ENCODE measurements around the gene LAMC2. TPM values are rescaled to one million over a fixed set of nuclear protein-coding genes. Genes with fewer than 3 reads are reported as not detected.
"Not testable (repeated sequence)": the region's sequence is repeated elsewhere in the genome, so short reads cannot be mapped to it uniquely, and the experiment has no call there.

Gene LAMC2
- total RNA-seq, 3 donors from 2014 or later: 0.03 TPM; not detected in 2

DNA sequence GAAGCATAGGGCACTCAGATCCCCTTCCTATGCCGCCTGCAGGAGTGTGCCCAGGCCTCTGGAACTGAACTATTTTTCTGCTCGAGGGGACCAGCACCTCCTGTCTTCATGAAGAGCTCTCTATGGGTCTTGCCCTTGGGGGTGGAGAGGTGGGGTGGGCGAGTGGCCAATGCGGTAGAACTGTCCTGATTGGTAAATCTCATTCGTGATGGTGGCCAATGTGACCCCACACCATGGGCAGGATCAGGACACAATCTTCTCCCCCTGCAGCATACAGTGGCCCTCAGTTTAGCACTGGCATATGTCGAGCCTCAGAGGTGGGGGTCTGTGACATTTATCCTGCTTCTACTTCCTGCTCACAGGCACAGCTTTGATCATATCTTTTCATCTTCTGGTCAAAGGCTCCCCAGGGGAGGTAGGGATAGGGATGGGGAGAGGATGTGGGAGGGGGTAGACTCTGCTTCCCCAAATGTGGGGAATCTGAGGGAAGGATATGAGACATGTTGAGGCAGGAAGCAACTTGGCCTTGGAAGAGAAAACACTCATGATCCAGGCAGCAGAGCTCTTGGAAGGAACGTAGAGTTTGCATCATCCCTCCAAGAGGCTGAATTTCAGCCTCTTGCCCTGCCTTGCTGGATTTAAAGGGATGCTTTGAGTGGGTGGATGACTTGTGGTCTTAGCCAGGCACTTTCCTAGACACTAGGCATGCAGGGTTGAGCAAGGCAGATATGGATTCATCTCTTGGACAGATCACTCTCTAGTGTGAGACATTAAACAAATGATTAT is 81.8 kb downstream of the LAMC2 start:
- Mint-ChIP-seq H3K36me3 (ENCODE audit: insufficient read depth) (no peaks in the 10 kb centered on the region), H3K4me3 (no peak overlapping the region), H3K9me3 (no peaks in the 10 kb centered on the region), H3K27me3 (ENCODE audit: low read depth) (peaks cover 18% of the 10 kb centered on the region), H3K4me1 (ENCODE audit: low read depth) (no peaks in the 10 kb centered on the region)
- ATAC-seq (no peak), DNase-seq (no peak)

- no peak for ATAC-seq
- Mint-ChIP-seq H3K9me3 (no peaks in the 10 kb centered on the region), H3K4me3 (no peak overlapping the region), H3K4me1 (ENCODE audit: low read depth) (no peaks in the 10 kb centered on the region), H3K27me3 (ENCODE audit: low read depth) (peaks cover 17% of the 10 kb centered on the region), H3K36me3 (ENCODE audit: insufficient read depth) (no peaks in the 10 kb centered on the region)
- no peak for DNase-seq
These were observed 84.6 kb downstream of the LAMC2 start for GRCh38 chr1:183270541-183271141.

- Mint-ChIP-seq H3K36me3 (ENCODE audit: insufficient read depth) (no peaks in the 10 kb centered on the region), H3K9me3 (no peaks in the 10 kb centered on the region), H3K4me1 (ENCODE audit: low read depth) (no peaks in the 10 kb centered on the region), H3K27me3 (ENCODE audit: low read depth) (peaks cover 16% of the 10 kb centered on the region), H3K4me3 (no peak overlapping the region)
- DNase-seq (no peak), ATAC-seq (no peak)
These were observed 86.4 kb downstream of the LAMC2 start for GRCh38 chr1:183272390-183272848.

- DNase-seq (no peak), ATAC-seq (no peak)
- H3K36me3 Mint-ChIP-seq (ENCODE audit: insufficient read depth): no peaks in the 10 kb centered on the region
- H3K4me3 Mint-ChIP-seq: no peak overlapping the region
- no peaks in the 10 kb centered on the region for H3K4me1 Mint-ChIP-seq (ENCODE audit: low read depth)
- H3K9me3 Mint-ChIP-seq: no peaks in the 10 kb centered on the region
- peaks cover 12% of the 10 kb centered on the region for H3K27me3 Mint-ChIP-seq (ENCODE audit: low read depth)
These were observed 87.2 kb downstream of the LAMC2 start for GRCh38 chr1:183273300-183273699.

DNA sequence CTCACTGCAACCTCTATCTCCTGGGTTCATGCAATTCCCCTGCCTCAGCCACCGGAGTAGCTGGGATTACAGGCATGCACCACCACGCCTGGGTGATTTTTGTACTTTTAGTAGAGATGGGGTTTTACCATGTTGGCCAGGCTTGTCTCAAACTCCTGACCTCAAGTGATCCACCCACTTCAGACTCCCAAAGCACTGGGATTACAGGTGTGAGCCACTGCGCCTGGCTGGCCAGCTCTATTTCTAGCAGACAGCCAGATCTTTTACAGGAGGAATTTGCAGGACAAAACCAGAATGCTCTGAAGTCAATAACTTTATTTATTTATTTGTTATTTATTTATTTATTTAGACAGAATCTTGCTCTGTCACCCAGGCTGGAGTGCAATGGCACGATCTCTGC is 87.9 kb downstream of the LAMC2 start:
- not testable (repeated sequence) for H3K4me1 Mint-ChIP-seq (ENCODE audit: low read depth); ATAC-seq; H3K9me3 Mint-ChIP-seq; H3K36me3 Mint-ChIP-seq (ENCODE audit: insufficient read depth); DNase-seq; H3K4me3 Mint-ChIP-seq
- peaks cover 13% of the 10 kb centered on the region for H3K27me3 Mint-ChIP-seq (ENCODE audit: low read depth)

- H3K9me3 Mint-ChIP-seq: no peaks in the 10 kb centered on the region
- H3K36me3 Mint-ChIP-seq (ENCODE audit: insufficient read depth): no peaks in the 10 kb centered on the region
- no peak for ATAC-seq
- no peaks in the 10 kb centered on the region for H3K4me1 Mint-ChIP-seq (ENCODE audit: low read depth)
- H3K4me3 Mint-ChIP-seq: no peak overlapping the region
- peaks cover 10% of the 10 kb centered on the region for H3K27me3 Mint-ChIP-seq (ENCODE audit: low read depth)
- no peak for DNase-seq
These were observed 88.8 kb downstream of the LAMC2 start for GRCh38 chr1:183274836-183275235.

DNA sequence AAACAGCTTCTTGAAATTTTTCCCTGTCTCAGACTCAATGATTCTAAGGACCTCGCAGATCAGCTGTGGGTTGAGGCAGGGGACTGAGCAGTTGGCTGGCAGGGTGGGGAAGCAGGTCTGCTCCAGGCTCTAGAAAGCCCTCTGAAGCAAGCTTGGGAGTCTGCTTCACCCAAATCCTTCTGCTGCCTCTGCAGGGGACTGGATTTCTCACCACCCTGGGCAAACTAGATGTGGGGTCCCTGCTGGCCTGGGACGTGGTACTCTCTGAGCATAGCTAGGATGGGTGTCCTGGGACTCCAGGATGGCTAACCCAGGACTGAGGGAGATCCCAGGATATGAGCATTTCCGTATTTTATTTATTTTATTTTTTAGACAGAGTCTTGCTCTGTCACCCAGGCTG is 89.3 kb downstream of the LAMC2 start:
- Mint-ChIP-seq H3K36me3 (ENCODE audit: insufficient read depth) (no peaks in the 10 kb centered on the region), H3K27me3 (ENCODE audit: low read depth) (peaks cover 10% of the 10 kb centered on the region), H3K4me1 (ENCODE audit: low read depth) (no peaks in the 10 kb centered on the region), H3K4me3 (no peak overlapping the region), H3K9me3 (no peaks in the 10 kb centered on the region)
- ATAC-seq: no peak
- no peak for DNase-seq

DNA sequence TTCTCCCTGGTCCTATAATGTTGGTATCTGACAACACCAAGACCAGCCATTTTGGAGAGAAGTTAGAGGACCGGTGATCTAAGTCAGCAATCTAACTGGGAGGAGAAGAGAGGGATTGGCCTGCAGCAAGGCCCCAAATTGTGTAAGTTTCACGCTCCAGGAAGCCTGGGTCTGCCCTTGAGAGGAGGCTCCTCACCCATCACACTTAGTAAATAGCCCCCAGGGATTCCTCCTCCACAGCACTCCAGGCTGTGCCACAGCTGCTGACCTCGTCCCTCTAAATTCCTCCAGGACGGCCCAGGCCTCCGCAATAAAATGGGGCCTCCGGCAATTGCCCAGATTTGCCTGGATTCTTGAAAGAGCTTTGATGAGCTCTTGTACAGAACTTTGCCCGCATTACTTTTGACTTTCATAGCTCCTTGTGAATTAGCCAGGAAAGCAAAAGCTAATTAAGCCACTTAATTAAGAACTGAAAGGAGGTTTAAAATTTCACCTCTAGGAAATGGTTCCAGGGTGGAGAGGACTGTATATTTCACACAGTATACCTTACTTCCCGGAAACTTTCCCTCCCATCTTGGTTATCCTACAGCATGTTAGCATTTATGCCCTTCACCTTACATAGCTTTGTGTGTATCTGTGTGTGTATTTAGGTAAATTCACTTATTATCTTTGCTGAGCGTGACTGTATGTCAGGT is 90.5 kb downstream of the LAMC2 start:
- ATAC-seq: no peak
- H3K4me3 Mint-ChIP-seq: no peak overlapping the region
- no peak for DNase-seq
- no peaks in the 10 kb centered on the region for H3K4me1 Mint-ChIP-seq (ENCODE audit: low read depth)
- H3K27me3 Mint-ChIP-seq (ENCODE audit: low read depth): peaks cover 7% of the 10 kb centered on the region
- no peaks in the 10 kb centered on the region for H3K36me3 Mint-ChIP-seq (ENCODE audit: insufficient read depth)
- H3K9me3 Mint-ChIP-seq: no peaks in the 10 kb centered on the region

DNA sequence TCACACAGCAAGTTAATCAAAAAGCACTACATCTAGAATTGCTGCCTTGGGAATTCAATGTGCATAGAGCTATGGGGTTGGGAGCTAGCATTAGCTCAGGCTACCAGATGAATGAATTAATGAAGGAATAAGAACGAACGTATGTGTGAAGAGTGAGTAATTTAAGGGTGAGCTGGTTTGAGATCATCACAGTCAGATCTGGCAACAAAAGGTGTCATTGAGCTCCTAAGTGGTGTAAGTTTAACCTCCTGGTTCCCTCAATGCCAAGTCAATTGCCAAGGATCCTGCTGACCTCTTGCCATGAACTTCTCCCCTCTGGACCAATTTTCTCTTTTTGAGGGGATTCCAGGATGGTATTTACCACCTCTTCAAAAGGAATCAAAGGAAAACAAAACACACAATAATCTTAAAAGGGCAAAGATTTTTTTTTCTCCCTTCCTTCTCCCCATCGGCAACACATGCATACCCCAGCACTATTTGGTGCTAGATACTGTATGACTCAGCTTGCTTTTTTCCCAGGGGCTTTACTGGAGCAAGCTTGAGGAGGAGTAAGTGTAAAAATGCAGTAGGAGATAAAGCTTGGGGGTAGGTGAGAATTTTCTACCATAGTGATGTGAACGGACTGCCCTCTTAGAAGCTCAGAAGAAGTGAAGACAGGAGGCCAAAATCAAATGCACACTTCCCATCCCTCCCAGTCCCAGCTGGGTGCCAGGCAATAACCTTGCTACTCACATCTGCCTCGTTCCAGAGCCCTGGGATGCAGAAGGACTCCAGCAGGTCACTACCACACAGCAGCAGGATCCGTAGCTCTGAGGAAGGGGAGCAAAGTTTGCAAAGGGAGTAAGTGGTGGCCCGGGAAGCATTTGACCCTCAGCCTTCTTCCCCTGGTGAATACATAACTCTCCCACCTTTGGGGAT is 92.0 kb downstream of the LAMC2 start:
- H3K4me1 Mint-ChIP-seq (ENCODE audit: low read depth): no peaks in the 10 kb centered on the region
- no peaks in the 10 kb centered on the region for H3K36me3 Mint-ChIP-seq (ENCODE audit: insufficient read depth)
- no peak overlapping the region for H3K4me3 Mint-ChIP-seq
- H3K27me3 Mint-ChIP-seq (ENCODE audit: low read depth): peaks cover 7% of the 10 kb centered on the region
- no peaks in the 10 kb centered on the region for H3K9me3 Mint-ChIP-seq
- ATAC-seq: no peak
- no peak for DNase-seq

- Mint-ChIP-seq H3K27me3 (ENCODE audit: low read depth) (peaks cover 7% of the 10 kb centered on the region), H3K4me3 (no peak overlapping the region), H3K4me1 (ENCODE audit: low read depth) (no peaks in the 10 kb centered on the region), H3K36me3 (ENCODE audit: insufficient read depth) (no peaks in the 10 kb centered on the region), H3K9me3 (no peaks in the 10 kb centered on the region)
- no peak for DNase-seq
- ATAC-seq: no peak
These were observed 92.9 kb downstream of the LAMC2 start for GRCh38 chr1:183278739-183279591.

GRCh38 chr1:183279835-183280234 is 93.8 kb downstream of the LAMC2 start:
- DNase-seq: no peak
- no peak overlapping the region for H3K4me3 Mint-ChIP-seq
- H3K36me3 Mint-ChIP-seq (ENCODE audit: insufficient read depth): no peaks in the 10 kb centered on the region
- H3K9me3 Mint-ChIP-seq: no peaks in the 10 kb centered on the region
- ATAC-seq: no peak
- H3K4me1 Mint-ChIP-seq (ENCODE audit: low read depth): no peaks in the 10 kb centered on the region
- peaks cover 12% of the 10 kb centered on the region for H3K27me3 Mint-ChIP-seq (ENCODE audit: low read depth)

GRCh38 chr1:183281039-183281438 is 95.0 kb downstream of the LAMC2 start:
- ATAC-seq (no peak), DNase-seq (no peak)
- Mint-ChIP-seq H3K36me3 (ENCODE audit: insufficient read depth) (no peaks in the 10 kb centered on the region), H3K9me3 (no peaks in the 10 kb centered on the region), H3K4me3 (no peak overlapping the region), H3K4me1 (ENCODE audit: low read depth) (no peaks in the 10 kb centered on the region), H3K27me3 (ENCODE audit: low read depth) (peaks cover 7% of the 10 kb centered on the region)

DNA sequence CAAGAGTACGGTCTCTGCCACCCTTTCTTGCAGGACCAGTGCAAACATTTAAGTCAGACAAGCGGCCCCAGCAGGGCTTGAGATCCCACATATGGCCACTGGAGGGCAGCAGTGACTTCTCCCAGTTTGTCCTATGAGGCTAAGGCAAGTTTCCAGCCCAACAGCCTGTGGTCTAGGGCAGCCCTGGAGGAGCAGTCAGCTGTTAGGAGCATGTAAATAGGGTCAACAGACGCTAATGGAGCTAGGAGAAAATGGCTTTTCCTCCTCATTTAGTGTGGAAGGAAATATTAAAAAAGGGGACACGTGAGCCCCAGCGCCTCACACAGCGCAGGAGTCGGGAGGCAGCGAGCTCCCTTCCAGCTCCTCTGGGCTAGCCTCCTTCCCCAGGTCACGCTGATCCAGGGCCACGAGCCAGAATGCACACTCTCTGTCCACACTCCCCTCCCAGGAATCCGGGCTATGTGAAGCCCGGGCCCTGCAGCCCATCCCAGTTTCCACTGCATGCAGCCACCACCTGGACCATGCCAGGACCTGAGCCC is 95.6 kb downstream of the LAMC2 start:
- H3K36me3 Mint-ChIP-seq (ENCODE audit: insufficient read depth): no peaks in the 10 kb centered on the region
- ATAC-seq: peak; percentile 68 to 75

More for the DNA sequence above, 95.6 kb downstream of the LAMC2 start:
- H3K4me1 Mint-ChIP-seq (ENCODE audit: low read depth): no peaks in the 10 kb centered on the region
- H3K9me3 Mint-ChIP-seq: no peaks in the 10 kb centered on the region
- no peak overlapping the region for H3K4me3 Mint-ChIP-seq
- DNase-seq: peak; percentile 62
- H3K27me3 Mint-ChIP-seq (ENCODE audit: low read depth): peaks cover 7% of the 10 kb centered on the region
